Panc1 (cell line): ENCODE results near the gene CLNS1A. TPM values are rescaled to one million over a fixed set of nuclear protein-coding genes. Genes with fewer than 3 reads are reported as not detected.
"Not testable (repeated sequence)": the region's sequence is repeated elsewhere in the genome, so short reads cannot be mapped to it uniquely, and the experiment has no call there.

Experiments
- ATAC-seq: fragments of 200-7000 bp; cut with Tn5 transposase; 2 replicates; pipeline ENCODE4 v1.9.1; 2020; ENCODE audit warnings: mild to moderate bottlenecking, moderate library complexity
- BruUV-seq: library from RNA; stranded (reverse); fragments of 400-500 nt; replicated peaks from 2 replicates; lab custom pipeline; 2021; lab: Mats Ljungman, UMichigan
- CTCF ChIA-PET: fragments of 300-600 bp; sonication (Branson Sonifier 250); formaldehyde crosslinking; loops from one replicate; lab custom pipeline; 2022; ENCODE audit warnings: antibody characterized with exemption; lab: Charles Lee
- POLR2A ChIA-PET: fragments of 300-600 bp; sonication (Branson Sonifier 250); formaldehyde crosslinking; loops from one replicate; lab custom pipeline; 2022; ENCODE audit warnings: antibody characterized with exemption; lab: Charles Lee
- DNase-seq: peaks from one replicate; pipeline ENCODE4 v3.0.0-alpha.2; 2010; ENCODE audit warnings: low read depth, low spot score
- H3K27ac ChIP-seq: 2 replicates; pipeline ENCODE4 v1.5.1; 2011; ENCODE audit warnings: mild to moderate bottlenecking, low read length, inconsistent platforms
- H3K27me3 ChIP-seq: fragments of 200-500 bp; sonication (Bioruptor generic); 2 replicates; pipeline ENCODE4 v1.6.0; 2014; ENCODE audit warnings: low read length, inconsistent platforms; ENCODE audit not compliant: control insufficient read depth, insufficient read depth
- H3K36me3 ChIP-seq: fragments of 200-500 bp; sonication (Bioruptor generic); 2 replicates; pipeline ENCODE4 v1.5.1; 2014; ENCODE audit warnings: inconsistent platforms, mild to moderate bottlenecking, low read length, moderate library complexity; ENCODE audit not compliant: control insufficient read depth, insufficient read depth
- H3K4me1 ChIP-seq: 2 replicates; pipeline ENCODE4 v1.5.1; 2011; ENCODE audit warnings: inconsistent platforms, mild to moderate bottlenecking, low read length, moderate library complexity; ENCODE audit not compliant: control insufficient read depth, insufficient read depth
- H3K4me3 ChIP-seq, 2 experiments: 2 replicates each; pipeline ENCODE4 v1.5.1; 2011 to 2012; ENCODE audit warnings: low read depth in 2 of 2, low read length in 2 of 2, mild to moderate bottlenecking in 2 of 2, inconsistent platforms in 1 of 2, moderate library complexity in 1 of 2
- H3K9me3 ChIP-seq: fragments of 200-500 bp; sonication (Bioruptor generic); 2 replicates; pipeline ENCODE4 v1.5.1; 2014; ENCODE audit warnings: low read depth, mild to moderate bottlenecking, inconsistent platforms, low read length, moderate library complexity; ENCODE audit not compliant: control insufficient read depth, insufficient read depth
- CTCF ChIP-seq: fragments of 450-650 bp; IDR thresholded peaks from 2 replicates; pipeline ENCODE4 v1.5.1; 2017; ENCODE audit warnings: mild to moderate bottlenecking
- POLR2AphosphoS5 ChIP-seq: IDR thresholded peaks from 2 replicates; pipeline ENCODE4 v1.6.1; 2012; ENCODE audit warnings: mild to moderate bottlenecking, low read depth, low read length, moderate library complexity
- SIN3A ChIP-seq: IDR thresholded peaks from 2 replicates; pipeline ENCODE4 v1.6.1; 2012; ENCODE audit warnings: low read depth, mild to moderate bottlenecking, low read length, moderate library complexity, borderline replicate concordance; ENCODE audit not compliant: insufficient read depth
- TCF7L2 ChIP-seq: IDR thresholded peaks from 2 replicates; pipeline ENCODE4 v1.6.1; 2011; ENCODE audit warnings: mild to moderate bottlenecking, low read depth, low read length, inconsistent platforms
- in situ Hi-C: cut with HindIII; loops from 2 replicates; pipeline ENCODE4 v1.10.0; 2016; ENCODE audit warnings: low sequenced_read_pairs, low pct_unique_long_range_greater_than_20kb
- intact Hi-C: fragments of 100-400 bp; cut with micrococcal nuclease; formaldehyde crosslinking; loops from one replicate; pipeline ENCODE4 v1.10.0; 2022; ENCODE audit not compliant: unreplicated experiment
- total RNA-seq: library from RNA; stranded (reverse); gene quantifications from one replicate; pipeline ENCODE4 v1.2.1, GENCODE V29; 2021; ENCODE audit not compliant: unreplicated experiment
- TF ChIP-seq, protein P1 (sequence below), 2 experiments: IDR thresholded peaks; 2 replicates each; pipeline ENCODE4 v1.6.1; 2011 to 2012; ENCODE audit warnings: low read depth in 2 of 2, control low read depth in 1 of 2, low read length in 1 of 2, mild to moderate bottlenecking in 1 of 2, moderate library complexity in 1 of 2; ENCODE audit not compliant: insufficient read depth in 1 of 2

CLNS1A gene
- total RNA-seq, 1 experiment from 2014 or later = 117 TPM

DNA sequence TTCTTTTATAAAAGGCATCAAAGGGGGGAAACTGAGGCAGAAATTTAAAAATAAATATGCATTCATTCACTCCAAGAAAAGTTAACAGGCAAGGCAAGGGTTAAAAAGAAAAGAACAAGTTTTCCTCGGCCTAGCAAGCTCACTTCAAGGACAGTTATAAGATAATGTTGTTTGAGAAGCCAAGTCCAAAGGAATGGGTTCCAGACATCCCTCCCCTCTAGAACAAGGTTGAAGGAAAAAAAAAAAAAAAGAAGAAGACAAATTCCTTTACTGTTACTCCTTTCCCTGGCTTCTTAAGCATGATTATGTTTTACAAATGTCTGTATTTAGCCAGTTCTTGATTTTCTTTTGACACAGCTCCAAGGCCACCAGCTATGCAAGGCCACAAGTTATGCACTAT lies 62.2 kb downstream of the CLNS1A start:
- DNase-seq, H3K4me1 ChIP-seq, H3K4me3 ChIP-seq, H3K9me3 ChIP-seq, in situ Hi-C loops, POLR2A ChIA-PET, BruUV-seq, ATAC-seq, H3K36me3 ChIP-seq, H3K27me3 ChIP-seq, H3K27ac ChIP-seq, CTCF ChIA-PET, intact Hi-C loops: not testable (repeated sequence)

DNA sequence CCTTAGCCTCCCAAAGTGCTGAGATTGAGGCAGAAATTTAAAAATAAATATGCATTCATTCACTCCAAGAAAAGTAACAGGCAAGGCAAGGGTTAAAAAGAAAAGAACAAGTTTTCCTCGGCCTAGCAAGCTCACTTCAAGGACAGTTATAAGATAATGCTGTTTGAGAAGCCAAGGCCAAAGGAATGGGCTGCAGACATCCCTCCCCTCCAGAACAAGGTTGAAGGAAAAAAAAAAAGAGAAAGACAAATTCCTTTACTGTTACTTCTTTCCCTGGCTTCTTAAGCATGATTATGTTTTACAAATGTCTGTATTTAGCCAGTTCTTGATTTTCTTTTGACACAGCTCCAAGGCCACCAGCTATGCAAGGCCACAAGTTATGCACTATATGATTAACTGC lies 66.7 kb downstream of the CLNS1A start:
- in situ Hi-C loops, DNase-seq, intact Hi-C loops, H3K36me3 ChIP-seq, H3K9me3 ChIP-seq, BruUV-seq, ATAC-seq, H3K27ac ChIP-seq, H3K4me1 ChIP-seq, H3K27me3 ChIP-seq, H3K4me3 ChIP-seq: not testable (repeated sequence)
- CTCF ChIA-PET = interaction anchor here (0.7 kb wide), 1 partner anchor 19 kb away, joined by 6 read pairs; the partner anchor contains the start of gene AQP11
- POLR2A ChIA-PET = interaction anchor here (0.7 kb wide), 1 partner anchor 10 kb away, joined by 6 read pairs; no protein-coding TSS in a partner anchor

DNA sequence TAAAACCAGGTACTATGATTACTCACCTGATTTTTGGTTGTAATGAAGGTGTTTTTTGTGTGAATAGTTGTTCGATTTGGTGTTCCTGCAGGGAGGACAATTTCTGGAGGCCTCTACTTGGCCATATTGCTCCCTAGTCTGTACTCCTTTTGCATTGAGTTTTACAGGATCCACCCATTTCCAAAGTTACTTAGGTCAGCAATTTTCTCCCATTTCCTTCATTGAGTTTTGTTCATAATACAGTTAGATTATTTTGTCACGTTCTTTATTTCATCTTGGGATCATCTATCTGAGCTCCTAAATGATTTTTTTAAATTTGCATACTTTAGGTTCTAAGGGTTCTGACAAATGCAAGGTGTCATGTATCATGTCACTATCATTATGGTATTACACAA lies 67.9 kb downstream of the CLNS1A start:
- ChIA-PET POLR2A (no interaction called here), CTCF (no interaction called here)
- TF ChIP-seq, protein P1, sequence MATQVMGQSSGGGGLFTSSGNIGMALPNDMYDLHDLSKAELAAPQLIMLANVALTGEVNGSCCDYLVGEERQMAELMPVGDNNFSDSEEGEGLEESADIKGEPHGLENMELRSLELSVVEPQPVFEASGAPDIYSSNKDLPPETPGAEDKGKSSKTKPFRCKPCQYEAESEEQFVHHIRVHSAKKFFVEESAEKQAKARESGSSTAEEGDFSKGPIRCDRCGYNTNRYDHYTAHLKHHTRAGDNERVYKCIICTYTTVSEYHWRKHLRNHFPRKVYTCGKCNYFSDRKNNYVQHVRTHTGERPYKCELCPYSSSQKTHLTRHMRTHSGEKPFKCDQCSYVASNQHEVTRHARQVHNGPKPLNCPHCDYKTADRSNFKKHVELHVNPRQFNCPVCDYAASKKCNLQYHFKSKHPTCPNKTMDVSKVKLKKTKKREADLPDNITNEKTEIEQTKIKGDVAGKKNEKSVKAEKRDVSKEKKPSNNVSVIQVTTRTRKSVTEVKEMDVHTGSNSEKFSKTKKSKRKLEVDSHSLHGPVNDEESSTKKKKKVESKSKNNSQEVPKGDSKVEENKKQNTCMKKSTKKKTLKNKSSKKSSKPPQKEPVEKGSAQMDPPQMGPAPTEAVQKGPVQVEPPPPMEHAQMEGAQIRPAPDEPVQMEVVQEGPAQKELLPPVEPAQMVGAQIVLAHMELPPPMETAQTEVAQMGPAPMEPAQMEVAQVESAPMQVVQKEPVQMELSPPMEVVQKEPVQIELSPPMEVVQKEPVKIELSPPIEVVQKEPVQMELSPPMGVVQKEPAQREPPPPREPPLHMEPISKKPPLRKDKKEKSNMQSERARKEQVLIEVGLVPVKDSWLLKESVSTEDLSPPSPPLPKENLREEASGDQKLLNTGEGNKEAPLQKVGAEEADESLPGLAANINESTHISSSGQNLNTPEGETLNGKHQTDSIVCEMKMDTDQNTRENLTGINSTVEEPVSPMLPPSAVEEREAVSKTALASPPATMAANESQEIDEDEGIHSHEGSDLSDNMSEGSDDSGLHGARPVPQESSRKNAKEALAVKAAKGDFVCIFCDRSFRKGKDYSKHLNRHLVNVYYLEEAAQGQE (IDR thresholded peaks at IDR 0.05; ENCODE audit: insufficient read depth in 1 of 2, low read depth in 2 of 2, low read length in 1 of 2) = no peak
- TF ChIP-seq SIN3A (no peak), TCF7L2 (no peak), POLR2AphosphoS5 (no peak), CTCF (no peak)
- H3K36me3 ChIP-seq = no peaks in the 10 kb centered on the region
- intact Hi-C loops (no loop called here), in situ Hi-C loops (no loop called here)
- no peak overlapping the region for H3K4me3 ChIP-seq
- no peaks in the 10 kb centered on the region for H3K9me3 ChIP-seq
- DNase-seq (no peak), ATAC-seq (no peak)
- H3K27me3 ChIP-seq = no peaks in the 10 kb centered on the region; the same call in 1 of the 2 replicates
- no peak overlapping the region for H3K27ac ChIP-seq
- no peaks in the 10 kb centered on the region for H3K4me1 ChIP-seq
- no TSS peak for BruUV-seq
